GM18498 (cell line): ENCODE data around the gene ADPGK.

Source experiments
- ATAC-seq: cut with Tn5 transposase; IDR thresholded peaks from one replicate; pipeline ENCODE4 v1.9.1; 2021; ENCODE audit warnings: mild to moderate bottlenecking, moderate library complexity; ENCODE audit not compliant: unreplicated experiment

ADPGK gene

DNA sequence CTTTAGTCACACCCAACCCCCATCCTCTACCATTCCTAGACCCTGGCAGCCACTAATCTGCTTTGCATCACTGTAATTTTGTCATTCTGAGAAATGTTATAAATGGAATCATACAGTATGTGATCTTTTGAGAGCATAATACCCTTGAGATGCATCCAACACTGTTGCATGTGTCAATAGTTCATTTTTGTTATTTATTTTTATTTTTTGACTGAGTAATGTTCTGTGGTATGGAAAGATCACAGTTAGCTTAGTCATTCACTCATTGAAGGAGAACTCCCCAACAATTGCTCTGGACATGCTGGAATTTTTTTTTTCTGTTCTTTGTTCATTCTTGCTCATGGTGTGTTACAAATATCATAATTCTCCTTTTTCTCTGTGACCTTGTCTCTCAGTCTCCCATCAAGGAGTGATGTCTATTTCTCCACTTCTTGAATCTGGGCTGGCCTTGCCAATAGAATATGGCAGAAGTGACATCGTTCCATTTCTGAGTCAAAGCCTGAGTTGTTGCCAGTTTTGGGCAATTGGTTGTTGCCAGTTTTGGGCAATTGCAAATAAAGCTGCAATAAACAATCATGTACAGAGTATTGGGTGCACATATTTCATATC, 6.8 kb upstream of the ADPGK start:
- no peak for ATAC-seq

DNA sequence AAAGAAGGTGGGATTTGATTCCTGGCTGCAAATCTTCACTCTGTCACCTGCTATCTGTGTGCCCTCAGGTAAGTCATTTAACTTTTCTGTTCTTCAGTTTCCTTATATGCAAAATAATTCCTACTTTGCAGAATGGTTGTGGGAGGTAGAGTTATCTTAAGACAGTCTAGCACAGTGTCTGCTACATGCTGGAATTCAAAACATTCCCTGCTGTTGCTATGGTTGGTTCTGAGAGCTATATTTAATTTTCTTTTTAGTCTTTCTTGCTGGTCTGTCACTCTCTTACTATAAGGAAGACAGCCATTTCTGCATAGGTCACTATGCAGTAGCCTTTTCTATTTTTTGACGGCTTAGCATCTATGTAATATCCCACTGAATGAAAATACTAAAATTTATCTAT, 4.0 kb upstream of the ADPGK start:
- ATAC-seq, result no peak

DNA sequence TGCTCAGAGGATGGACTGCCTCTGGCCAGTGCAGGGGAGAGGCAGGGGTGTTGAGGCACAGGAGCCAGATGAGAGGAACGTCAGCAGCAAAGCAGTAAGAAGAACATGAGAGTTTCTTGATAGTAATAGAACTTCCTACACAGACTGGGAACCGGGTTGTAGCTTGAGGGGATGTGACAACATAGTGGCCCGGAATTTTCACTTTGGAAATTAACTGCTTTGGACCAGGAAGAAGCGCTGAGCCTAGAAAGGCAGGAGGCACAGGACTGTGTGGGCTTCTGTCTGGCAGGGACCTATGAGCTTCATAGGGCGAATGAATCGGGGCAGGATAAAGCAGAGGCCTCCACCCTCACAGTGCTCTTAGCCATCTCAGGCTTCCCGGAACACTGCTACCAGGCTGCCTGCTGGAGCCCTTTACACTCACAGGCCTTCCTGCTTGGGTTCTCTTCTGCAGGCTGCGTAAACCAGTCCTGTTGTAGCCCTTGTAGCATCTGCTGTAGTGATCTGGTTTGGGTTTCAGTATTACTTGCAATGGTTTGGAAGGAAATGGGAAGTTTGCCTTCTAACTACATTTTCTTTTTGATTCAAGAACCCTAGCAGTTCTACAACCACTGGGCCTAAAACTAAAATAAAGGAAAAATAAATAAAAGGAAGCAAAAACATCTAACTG, 3.3 kb upstream of the ADPGK start:
- ATAC-seq, result no peak

DNA sequence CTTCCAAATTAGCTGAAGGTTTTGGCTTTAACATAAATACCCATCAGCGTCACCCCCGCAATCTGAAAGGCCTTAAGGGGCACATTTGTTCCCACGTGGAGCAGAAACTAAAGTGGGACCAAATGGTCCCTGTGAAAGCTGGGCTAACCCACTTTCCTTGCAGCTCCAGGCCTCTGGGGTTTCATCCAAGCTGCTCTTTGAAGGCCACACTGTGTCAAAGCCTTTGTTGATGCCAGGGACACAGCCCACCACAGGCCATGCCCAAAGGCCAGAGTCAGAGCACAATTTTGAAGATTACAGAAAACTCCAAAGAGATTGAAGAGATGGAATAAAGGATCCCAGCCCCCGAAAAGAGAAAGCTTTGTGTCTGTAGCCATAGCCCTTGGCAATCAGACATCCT, 2.7 kb upstream of the ADPGK start:
- no peak for ATAC-seq

DNA sequence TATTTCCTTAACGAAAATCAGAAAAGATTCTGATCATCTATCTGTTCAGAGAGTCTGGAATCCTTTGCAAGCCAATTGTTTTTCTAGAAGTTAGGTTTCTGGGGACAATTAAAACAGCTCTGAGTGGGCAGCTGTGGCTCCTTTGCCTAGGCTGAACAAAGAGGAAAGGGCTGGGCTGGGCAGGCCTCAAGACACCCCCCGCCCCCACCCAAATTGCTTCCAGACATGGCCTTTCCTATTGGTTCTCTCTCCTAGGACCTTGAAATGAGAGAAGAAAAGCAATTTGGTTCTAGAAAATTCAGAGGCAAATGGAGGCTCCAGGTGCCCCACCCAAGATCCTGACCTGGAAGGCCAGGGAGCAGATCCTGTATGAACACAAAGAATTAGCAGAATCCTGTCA, 2.3 kb upstream of the ADPGK start:
- no peak for ATAC-seq

DNA sequence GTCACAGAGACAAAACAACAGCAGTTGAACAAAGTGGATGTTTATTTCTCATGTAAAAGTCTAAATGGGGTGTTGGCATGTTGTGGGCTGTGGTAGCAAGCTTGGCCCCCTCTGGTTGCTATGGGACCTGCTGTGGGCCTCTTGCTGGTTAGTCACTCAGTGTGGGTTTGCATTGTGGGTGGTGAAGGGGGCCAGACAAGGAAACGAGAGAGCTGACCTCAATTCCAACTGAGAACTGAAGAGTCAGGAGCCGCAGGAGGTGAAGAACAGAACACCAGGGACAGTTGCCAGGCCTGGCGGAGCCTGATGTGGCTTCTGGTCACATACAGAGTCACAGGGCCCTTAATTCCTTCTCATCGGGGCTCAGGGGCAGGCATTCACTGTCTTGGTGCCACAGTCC, 1.9 kb upstream of the ADPGK start:
- ATAC-seq, result no peak

DNA sequence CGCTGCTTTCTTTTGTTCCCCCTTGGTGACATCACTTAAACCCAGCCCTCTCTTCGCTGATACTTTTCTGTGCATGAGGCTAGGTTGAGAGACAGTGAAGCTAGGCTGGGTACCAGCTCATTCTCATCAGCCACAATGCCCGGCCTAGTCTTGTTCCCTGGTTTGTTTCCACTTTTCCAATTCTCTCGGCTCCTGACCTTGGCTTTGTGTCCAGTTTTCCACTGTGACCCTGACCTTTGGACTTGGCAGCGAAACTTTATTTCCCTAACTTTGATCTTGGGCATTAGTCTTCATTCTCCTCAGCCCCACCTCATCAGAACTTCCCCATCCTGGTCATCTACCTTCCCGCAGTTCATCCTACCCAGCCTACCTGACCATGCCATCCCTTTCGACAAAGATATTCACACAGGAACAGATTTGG, 908 bp upstream of the ADPGK start:
- ATAC-seq, result no peak

DNA sequence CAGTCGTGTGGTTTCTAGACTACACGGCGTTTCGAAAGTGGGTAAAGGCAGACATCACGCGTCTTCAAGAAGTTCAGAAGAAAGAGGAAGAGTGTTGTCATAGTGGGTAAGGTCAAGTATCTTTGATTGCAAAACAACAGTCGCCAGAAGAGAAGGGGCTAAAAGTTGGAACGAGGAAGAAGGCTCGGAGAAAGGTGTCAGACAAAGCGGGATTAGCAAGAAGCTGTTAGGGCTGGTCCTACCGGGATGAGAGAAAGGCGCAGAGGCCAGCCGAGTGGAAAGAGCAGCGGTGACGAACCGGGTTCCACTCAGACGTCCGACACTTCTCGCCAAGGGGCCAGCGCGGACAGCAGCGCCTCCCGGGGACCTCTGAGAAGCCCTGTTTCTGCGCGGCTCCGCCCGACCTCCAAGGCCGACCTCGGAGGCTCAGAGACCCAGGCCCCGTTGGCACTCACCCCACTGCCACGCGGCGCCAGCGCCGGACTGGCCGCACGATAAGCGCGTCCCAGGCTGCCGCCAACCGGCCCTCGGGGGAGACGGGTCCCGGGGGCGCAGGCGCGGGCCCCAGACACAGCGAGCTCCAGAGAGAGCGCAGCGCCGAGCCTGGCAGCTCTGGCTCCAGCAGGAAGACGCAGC, 436 bp downstream of the ADPGK start:
- peak; percentile 39 for ATAC-seq

DNA sequence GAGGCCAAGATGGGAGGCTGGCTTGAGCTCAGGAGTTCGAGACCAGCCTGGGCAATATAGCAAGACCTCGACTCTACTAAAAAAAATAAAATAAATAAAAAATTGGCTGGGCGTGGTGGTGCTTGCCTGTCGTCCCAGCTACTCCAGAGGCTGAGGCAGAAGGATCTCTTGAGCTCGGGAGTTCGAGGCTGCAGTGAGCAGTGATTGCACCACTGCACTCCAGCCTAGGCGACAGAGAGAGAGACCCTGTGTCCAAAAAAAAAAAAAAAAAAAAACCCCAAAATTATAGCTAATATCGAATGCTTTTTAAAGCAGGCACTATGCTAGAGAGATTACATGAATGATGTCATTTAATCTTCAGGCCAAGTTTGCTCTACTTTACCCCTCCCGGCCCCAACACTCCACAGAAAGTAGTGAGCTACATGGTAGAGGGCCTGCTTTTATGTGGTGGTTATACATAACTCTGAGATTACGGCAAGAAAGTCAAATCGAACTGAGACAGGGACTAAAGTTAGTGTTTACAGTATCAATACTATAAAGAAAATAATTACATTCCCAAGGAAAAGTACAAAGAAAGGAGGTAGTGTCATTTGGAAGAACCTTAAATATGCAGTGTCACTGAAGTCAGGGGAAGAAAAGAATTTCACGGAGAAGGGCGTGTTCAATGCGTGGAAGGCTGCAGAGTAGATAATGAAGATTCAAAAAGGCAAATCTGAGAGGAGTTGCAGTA, 1.1 kb downstream of the ADPGK start:
- no peak for ATAC-seq

DNA sequence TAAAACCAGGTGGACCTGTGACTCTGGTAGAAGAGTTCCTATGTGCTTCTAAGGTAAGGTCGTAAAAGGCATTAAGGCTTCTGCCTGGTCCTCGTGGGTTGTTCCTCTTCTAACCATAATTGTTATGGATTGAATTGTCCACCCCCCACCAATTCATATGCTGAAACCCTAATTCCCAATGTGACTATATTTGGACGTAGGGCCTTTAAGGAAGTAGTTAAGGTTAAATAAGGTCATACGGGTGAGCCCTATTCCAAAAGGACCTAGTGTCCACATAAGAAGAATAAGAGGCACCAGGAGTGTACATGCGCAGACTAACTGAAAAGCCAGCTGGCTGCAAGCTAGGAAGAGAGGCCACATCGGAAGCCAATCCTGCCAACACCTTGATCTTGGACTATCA, 1.9 kb downstream of the ADPGK start:
- ATAC-seq, result no peak

DNA sequence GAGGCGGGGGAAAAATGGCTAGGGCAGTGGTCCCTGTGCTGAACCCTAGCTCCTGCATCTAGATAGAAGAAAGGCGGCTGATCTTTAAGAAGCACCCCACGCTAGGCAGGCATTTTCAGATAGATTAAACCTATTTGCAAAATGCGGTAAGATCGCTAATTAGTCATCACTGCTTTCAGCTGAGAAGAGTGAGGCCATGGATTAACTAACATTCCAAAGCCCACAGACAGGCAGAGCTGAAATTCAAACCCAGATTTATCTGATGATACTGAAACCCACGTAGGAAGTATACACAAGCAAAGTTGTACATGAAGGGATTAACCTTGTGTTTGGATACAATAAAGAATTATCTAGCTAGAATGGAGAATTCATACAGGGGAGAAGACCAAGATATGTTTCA, 4.8 kb downstream of the ADPGK start:
- ATAC-seq, result no peak

DNA sequence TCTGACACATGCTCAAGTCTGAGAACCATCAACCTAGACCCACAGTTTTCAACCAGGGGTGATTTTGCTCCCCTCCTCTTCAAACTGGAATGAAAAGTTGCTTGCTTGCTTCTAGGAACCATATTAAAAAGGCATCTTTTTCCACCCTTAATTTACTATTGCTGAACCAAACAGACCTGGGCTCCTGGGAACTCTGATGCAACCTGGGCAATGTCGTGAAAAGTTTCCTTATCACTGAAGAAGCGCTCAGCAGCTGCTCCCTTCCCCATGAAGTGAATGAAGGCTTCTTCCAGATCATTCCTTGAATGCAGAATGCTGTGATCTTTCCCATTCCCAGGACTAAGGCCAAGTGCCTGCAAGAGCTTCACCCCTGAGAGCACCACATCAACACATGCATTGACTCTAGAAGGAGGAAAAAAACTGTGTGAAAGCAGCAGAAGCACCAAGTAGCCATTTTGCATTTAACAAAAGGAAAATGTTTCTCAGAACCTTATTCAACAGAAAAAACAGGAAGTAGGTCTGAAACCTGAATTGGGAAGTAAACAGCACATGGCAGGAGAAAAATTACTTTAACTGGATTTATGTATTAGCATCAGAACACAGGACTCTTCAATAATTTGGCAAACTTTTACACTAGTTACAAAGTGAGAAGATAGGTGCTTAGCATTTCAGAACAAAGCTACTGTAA, 8.7 kb downstream of the ADPGK start:
- ATAC-seq, result no peak

DNA sequence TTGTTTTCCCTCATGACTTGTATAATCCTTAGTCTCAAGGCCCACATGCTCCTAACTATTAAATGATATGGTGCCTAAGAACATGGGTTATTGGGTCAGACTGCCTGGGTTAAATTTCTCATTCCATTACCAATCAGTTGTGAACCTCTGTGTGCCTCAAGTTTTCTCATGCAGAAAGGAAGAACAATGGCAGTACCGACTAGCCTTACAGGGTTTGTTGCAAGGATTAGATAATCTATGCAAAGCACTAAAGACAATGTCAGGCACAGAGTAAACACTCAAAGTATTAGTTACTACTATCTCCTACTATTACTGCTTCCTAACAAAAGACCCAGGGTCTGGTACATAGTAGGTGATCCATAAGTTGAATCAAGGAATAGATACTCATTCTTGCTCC, 12.2 kb downstream of the ADPGK start:
- ATAC-seq, result no peak

DNA sequence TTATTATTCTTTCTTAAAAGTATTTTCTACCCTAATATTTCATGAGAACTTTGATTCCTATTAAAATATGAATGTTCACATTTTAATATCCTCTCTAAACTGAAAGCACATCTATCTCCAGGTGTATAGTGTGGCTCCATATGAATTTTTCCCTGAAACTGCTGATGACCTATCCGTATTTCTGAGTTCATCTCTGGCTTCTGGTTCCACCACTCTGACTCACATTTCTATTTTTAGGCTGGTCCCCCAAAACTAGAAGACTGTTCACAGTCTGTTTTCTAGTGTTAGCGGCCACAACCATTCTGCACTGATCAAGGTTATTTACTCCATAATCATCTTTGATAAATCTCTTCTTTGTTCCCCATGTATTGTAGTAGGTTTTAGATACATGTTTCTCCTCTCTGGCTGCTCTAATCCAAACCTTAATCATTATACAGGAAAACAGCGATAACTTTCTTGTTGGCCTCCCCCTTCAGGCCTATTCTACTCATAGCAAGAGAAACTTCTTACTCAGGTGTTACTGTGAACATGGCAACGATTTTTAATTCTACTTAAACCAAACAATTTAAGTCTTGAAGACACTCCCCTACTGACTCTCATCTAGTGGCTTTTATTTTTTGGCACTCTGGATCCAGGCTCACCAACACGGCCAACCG, 12.8 kb downstream of the ADPGK start:
- no peak for ATAC-seq

DNA sequence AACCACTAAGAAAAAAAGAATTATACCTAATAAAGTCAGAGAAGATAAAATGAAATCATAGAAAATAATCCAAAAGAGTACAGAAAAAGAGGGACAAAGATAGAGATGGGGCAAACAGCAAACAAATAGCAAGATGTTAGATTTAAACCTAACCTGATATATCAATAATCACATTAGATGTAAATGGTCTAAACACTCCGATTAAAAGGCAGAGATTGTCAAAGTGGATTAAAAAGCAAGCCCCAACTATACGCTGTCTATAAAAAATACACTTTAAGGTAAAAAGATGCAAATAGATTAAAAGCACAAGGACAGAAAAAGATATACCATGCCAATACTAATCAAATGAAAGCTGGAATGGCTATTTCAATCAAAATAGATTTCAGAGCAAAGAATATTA, 16.8 kb downstream of the ADPGK start:
- ATAC-seq, result no peak

DNA sequence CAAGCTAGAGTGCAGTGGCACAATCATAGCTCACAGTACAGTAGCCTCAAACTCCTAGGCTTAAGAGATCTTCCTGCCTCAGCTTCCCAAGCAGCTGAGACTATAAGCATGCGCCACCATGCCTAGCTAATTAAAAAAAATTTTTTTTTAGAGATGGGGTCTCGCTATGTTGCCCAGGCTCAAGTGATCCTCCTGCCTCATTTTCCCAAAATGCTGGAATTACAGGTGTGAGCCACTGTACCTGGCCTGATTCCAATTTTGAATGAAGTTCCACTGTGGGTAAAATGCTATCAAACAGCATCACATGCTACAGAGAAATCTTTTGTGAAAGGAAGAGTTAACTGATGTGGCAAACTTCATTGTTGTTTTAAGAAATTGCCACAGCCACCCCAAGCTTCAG, 17.5 kb downstream of the ADPGK start:
- no peak for ATAC-seq

DNA sequence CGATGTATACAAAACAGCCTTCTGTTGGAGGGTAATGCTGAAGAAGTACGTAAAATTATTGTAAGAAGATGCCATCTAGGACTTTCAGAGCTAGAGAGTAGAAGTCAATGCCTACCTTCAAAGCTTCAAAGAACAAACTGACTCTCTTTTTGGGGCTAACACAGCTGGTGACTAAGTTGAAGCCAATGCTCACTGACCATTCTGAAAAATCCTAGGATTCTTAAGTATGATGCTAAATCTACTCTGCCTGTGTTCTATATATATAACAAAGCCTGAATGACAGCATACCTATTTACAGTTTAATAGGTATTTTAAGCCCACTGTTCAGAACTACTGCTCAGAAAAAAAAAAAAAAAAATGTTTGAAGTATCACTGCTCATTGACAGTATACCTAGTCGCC, 18.9 kb downstream of the ADPGK start:
- ATAC-seq, result no peak

DNA sequence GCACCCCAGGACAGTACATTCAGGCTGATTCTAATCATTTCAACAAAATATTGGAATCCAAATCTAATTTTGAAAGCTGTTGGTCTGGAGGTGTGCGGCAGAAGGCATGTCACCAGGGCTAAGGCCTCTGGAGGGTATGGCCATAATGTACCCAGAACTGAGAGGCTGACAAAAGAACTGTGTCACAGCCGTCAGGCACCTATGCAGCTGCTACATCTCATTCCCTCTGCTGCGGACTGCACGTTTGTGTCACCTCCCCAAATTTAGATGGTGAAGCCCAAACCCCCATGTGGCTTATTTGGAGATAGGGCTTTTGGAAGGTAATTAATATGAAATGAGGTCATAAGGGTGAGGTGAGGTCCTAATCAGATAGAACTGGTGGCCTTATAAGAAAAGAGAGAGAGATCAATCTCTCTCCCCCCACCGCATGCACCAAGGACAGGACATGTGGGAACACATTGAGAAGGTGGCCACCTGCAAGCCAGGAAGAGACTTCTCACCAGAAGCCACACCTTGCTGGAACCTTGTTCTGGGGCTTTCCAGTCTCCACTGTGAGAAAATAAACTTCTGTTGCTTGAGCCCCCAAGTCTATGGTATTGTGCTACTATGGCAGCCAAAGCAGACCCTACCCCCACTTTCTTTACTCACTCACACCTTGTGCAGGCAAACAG, 22.8 kb downstream of the ADPGK start:
- ATAC-seq, result no peak

DNA sequence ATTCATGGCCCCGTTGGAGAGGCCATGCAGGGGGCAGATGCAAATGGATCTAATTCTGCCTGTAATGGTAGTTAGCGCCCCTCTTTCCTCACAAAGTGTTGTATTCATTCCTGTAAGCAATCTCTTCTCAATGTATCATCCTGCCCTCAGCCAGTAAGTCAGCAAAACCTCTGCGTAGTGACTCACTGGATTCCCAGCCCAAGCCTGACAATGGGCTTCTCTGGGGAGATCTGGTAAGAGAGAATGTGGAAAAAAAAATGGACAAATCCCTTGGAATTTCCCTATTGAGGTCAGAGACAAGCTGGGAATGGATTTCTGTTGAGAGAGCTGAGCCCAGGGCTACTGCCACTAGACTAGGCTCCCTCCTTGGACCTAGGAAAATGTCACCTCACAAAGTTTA, 25.4 kb downstream of the ADPGK start:
- ATAC-seq, result no peak

DNA sequence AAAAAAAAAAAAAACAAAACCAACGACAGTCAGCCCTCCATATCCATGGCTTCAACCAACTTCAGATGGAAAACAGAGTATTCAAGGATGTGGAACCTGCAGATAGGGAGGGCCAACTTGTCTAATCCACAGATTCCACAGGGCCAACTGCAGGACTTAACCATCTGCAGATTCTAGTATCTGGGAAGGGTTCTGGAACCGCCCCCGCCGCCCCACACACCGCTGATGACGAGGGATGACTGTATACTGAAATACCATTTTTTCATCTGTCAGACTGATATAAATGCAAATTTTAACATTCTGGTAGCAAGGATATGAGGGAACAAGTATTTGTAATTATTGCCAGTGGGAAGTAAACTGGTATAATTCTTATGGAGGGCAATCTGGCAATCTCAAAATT, 29.5 kb downstream of the ADPGK start:
- no peak for ATAC-seq
